ENCODE measurements around the gene FNDC10.
A peak's percentile ranks its signal among the peaks of the same experiment; 100 is the strongest.

FNDC10 gene

GRCh38 chr1:1627829-1628753 is 28.2 kb upstream of the FNDC10 start:
- Histone ChIP-seq H3K27me3 (no peaks in the 10 kb centered on the region), H3K4me1 (peaks cover 4% of the 10 kb centered on the region), H3K9me3 (no peaks in the 10 kb centered on the region), H3K4me3 (ENCODE audit: low read depth, low read length) (no peak overlapping the region), H3K36me3 (no peaks in the 10 kb centered on the region)
- no peak for TF ChIP-seq CTCF (IDR thresholded peaks at IDR 0.05; ENCODE audit: low read depth, low read length)
- no peak for DNase-seq

- DNase-seq = peak; percentile 25
- Histone ChIP-seq H3K36me3 (no peaks in the 10 kb centered on the region), H3K9me3 (no peaks in the 10 kb centered on the region), H3K4me1 (peaks cover 4% of the 10 kb centered on the region), H3K4me3 (ENCODE audit: low read depth, low read length) (no peak overlapping the region), H3K27me3 (no peaks in the 10 kb centered on the region)
- TF ChIP-seq CTCF (IDR thresholded peaks at IDR 0.05; ENCODE audit: low read depth, low read length) = no peak
Measured at GRCh38 chr1:1627261-1627828, 27.4 kb upstream of the FNDC10 start.

GRCh38 chr1:1626207-1627141 is 26.5 kb upstream of the FNDC10 start:
- peaks cover 4% of the 10 kb centered on the region for H3K4me1 ChIP-seq
- TF ChIP-seq CTCF (IDR thresholded peaks at IDR 0.05; ENCODE audit: low read depth, low read length) = no peak
- H3K36me3 ChIP-seq = no peaks in the 10 kb centered on the region
- DNase-seq = peak; percentile 10
- no peaks in the 10 kb centered on the region for H3K27me3 ChIP-seq
- H3K9me3 ChIP-seq = no peaks in the 10 kb centered on the region
- H3K4me3 ChIP-seq (ENCODE audit: low read depth, low read length) = no peak overlapping the region

GRCh38 chr1:1625824-1626206 is 25.9 kb upstream of the FNDC10 start:
- Histone ChIP-seq H3K27me3 (no peaks in the 10 kb centered on the region), H3K9me3 (no peaks in the 10 kb centered on the region), H3K4me3 (ENCODE audit: low read depth, low read length) (no peak overlapping the region), H3K36me3 (no peaks in the 10 kb centered on the region), H3K4me1 (peaks cover 4% of the 10 kb centered on the region)
- no peak for DNase-seq
- no peak for TF ChIP-seq CTCF (IDR thresholded peaks at IDR 0.05; ENCODE audit: low read depth, low read length)

GRCh38 chr1:1625404-1625775 is 25.5 kb upstream of the FNDC10 start:
- Histone ChIP-seq H3K4me1 (peaks cover 4% of the 10 kb centered on the region), H3K4me3 (ENCODE audit: low read depth, low read length) (no peak overlapping the region), H3K36me3 (no peaks in the 10 kb centered on the region), H3K27me3 (no peaks in the 10 kb centered on the region), H3K9me3 (no peaks in the 10 kb centered on the region)
- no peak for TF ChIP-seq CTCF (IDR thresholded peaks at IDR 0.05; ENCODE audit: low read depth, low read length)
- DNase-seq = peak; percentile 12
